GM19372 (cell line): ENCODE measurements around the gene COL8A2.
"Not testable (repeated sequence)": the region's sequence is repeated elsewhere in the genome, so short reads cannot be mapped to it uniquely, and the experiment has no call there.

ENCODE experiments used
- ATAC-seq: cut with Tn5 transposase; IDR thresholded peaks from one replicate; pipeline ENCODE4 v1.9.1; 2021; ENCODE audit warnings: mild to moderate bottlenecking, low read depth, moderate library complexity; ENCODE audit not compliant: unreplicated experiment

The COL8A2 gene

DNA sequence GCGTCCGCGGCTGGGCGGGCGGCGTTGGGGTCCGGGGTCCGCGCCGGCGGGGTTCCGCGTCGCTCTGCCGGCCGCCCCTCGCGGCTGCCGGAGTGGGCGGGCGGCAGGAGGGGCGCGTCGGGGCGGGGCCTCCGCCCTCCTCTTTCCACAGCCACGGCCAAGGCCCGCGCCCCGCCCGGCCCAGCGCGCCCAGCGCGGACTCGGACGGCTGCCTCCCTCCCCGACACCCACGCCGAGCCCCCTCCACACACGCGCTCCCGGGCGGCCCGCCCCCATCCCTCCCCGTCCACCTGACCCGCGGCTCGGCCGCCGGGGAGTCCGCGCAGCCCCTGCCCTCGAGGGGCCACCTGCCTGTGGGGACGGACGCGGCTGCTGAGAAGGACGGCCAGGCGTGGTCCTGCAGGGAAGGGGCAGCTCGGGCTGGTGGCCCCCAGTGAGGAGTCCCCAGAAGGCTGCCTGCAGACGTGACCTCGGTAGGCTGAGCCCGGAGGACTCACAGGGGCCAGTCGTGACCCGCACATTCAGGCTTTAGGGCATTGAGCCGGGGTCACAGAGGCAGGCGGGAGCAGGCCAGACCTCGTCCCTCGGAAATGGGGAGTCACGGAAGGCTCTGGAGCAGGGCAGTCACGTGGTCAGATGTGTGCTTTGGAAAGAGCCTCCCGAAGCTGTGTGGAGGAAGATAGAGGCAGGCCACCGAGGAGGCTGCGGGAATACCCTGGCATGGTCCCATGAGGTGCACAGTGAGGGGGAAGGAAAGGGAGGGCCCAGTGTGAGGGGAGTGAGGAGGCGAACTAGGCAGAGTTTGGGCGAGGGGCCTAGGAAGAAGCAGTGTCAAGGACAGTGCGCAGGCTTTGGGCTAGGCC lies at the start of gene COL8A2:
COL8A2 (minus strand) TSS at position 94 of the 863 bp plus-strand sequence. CDS start 24,980 bp downstream, outside the sequence.
- no peak for ATAC-seq

DNA sequence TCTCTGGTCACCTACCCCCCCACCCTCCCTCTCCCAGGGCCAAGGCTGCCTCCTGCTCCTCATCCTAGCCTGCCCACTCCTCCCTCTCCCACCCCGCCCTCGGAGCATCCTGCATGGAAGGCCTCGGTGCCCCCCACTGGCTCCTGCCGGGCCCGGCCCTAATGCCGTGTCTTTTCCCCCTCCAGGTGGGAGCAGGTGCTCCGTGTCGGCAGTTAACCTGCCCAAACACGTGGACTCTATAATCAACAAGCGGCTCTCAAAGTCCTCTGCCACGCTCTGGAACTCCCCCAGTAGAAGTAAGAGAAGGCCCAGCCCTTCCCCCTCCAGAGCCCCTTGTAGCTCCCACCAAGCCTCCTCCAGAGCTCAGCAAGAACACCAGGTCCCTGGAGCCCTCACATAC lies 49.7 kb upstream of the COL8A2 start:
- no peak for ATAC-seq

DNA sequence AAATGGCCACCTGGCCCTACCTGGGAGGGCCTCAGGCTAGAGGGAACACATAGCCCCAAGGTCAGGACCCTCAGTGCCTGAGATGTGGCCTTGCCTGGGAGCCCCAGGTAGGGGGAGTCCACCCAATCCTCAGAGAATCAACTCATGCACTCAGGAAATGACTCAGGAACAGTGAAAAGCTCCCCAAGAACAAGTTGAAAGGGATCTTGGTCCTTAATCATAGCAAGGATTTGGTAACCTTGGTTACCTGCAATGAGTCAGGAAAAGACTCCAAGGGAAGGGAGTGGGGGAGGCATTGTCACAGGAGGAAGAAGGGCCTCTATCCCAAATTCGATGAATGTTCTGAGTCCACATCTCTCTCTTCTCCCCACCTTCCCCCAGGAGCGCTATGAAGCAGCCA lies 48.0 kb upstream of the COL8A2 start:
- ATAC-seq: no peak

DNA sequence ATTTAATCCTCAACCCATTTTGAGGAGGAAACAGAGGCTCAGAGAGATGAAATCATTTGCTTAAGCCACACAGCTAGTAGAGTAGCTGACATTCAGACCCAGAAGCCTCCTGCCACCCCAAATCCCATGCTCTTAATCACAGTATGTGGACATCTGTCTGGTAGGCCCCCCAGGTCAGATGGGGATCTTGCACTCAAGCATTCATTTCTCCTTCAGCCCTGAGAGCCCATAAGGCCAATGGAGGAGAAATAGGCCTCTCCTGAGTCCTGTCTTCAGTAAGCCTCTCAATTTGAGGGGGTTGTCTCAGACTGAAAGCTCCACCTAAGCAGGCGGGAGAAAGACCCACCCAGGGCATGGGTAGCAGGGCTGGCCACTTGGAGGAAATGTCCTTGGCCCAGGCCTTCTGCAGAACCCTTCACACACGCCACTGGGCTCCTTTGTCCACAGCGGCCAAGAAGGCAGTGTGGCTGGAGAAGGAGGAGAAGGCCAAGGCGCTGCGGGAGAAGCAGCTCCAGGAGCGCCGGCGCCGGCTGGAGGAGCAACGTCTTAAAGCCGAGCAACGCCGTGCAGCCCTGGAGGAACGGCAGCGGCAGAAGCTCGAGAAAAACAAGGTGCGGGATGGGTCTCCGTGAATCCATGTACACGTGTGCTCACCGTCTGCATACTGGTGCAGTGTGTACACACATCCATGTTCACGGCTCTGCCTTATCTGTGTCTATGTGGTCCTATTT lies 47.2 kb upstream of the COL8A2 start:
- no peak for ATAC-seq

DNA sequence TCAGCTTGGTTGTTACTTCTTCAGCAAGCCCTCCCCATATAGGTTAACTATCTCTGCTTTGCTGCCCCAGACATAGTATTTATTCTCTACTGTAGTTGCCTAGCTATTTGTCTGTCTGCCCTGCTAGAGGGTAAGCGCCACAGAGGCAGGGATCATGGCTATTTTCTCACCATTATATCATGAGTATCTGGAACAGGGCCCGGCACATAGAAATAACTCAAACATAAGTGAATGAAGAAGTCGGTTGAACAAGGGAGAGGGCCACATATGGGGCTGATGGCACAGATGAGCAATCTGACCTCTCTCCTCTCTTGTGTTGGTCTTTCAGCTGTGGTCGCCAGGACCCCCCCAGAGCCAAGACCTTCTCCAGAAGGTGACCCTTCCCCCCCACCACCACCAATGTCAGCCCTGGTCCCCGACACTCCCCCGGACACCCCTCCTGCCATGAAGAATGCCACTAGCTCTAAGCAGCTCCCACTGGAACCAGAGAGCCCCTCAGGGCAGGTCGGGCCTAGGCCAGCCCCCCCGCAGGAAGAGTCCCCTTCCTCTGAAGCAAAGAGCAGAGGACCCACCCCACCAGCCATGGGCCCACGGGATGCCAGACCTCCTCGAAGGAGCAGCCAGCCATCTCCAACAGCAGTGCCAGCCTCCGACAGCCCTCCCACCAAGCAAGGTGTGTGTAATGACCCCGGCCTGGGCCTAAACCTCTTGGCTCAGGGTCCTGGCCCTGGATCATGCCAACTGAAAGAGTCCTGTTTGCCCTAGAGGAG lies 45.8 kb upstream of the COL8A2 start:
- ATAC-seq: no peak

DNA sequence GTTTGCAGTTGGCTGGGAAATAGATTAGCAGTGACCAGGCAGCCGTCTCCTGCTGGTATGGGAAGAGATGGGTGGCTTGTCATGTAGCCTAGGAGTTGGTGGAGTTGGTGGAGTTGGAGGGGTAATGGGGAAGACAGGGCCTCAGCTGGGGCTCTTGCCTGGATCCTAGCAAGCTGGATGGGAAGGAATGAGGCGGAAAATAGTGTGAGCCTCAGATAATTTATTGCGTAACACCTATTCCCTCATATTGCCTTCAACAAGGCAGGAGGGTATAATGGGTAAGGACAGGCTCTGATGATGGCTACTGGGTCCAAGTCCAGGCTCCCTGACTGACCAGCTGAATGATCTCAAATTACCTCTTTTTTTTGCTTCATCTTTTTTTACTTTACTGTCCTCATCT lies 43.5 kb upstream of the COL8A2 start:
- no peak for ATAC-seq

DNA sequence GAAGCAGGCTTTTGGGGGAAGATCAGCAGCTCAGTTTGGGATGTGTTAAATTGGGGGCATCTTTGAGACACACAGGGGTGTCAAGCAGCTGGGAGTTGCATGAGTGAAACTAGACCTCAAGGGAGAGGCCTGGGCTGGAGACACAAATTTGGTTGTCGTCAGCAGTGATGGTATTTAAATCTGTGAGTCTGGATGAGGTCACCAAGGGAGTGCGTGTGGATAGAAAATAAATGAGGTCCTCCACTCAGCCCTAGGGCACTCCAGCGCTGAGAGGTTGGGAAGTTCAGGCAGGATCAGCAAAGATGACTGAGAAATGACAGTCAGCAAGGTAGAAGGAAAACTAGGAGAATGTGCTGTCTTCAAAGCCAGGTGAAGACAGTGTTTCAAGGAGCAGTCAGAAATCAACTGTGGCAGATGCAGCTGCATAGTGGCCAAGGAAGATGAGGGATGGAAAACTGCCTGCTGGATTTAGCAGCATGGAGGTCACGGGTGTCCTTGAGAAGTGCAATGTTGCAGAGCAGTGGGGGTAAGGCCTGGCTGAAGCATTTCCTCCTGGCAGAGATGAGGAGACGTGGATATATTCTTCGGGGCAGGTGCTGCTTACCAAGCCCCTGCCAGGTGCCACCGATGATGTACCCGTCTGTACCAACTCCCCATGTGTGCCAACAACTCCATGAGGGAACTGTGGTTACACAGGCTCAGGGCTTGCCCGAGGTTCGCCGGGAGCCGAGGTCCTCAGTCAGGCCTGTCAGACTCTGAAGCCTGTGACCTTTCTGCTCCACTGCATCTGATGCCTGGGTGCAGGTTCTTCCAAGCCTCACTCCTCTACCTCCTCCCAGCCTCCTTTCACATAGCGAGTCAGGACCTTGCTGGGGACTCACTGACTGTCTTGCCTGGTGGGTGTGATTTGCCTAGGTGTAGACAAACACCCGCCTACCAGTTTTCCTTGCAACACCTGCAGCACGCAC lies 42.2 kb upstream of the COL8A2 start:
- no peak for ATAC-seq

DNA sequence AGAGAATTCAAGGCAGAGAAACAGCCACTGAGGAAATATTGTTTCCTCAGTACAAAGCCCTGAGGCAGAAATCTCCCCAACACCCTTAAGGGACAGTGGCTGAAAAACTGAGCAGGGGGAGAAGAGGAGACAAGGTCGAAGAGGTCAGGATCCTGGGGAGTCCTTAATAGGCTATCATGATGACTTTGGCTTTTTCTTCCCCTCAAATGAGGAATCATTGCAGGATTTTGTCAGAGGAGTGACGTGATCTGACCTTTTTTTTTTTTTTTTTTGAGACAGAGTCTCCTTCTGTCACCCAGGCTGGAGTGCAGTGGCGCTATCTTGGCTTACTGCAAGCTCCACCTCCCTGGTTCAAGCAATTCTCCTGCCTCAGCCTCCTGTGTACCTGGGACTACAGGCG lies 41.1 kb upstream of the COL8A2 start:
- no peak for ATAC-seq

DNA sequence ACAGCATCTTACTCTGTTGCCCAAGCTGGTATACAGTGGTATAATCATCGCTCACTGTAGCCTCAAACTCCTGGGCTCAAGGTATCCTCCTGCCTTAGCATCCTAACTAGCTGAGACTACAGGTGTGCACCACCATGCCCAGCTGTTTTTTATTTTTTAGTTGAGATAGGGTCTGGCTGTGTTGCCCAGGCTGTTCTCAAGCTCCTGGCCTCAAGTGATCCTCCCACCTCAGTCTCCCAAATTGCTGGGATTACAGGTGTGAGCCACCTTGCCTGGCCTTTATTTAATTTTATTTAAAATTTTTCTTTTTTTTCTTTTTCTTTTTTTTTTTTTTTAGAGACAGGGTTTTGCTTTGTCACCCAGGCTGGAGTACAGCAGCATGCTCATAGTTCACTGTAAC lies 40.1 kb upstream of the COL8A2 start:
- no peak for ATAC-seq

DNA sequence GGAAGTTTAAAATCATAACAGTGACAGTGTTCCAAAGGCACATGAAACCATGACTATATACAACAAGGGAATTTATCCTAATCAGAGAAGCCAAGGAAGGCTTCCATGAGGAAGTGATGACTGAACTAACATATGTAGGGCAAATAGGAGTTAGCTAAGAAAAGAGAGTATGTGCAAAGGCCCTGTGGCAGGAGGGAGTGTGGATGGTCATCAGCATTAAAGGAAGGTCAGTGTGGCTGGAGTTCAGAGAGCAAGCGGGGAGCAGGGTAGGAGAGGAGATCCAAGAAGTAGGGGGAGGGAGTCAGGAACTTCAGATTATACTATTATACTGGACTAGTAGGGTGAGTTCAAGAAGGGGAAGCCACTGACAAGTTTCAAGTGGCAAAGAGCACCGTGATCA lies 39.3 kb upstream of the COL8A2 start:
- ATAC-seq: no peak

DNA sequence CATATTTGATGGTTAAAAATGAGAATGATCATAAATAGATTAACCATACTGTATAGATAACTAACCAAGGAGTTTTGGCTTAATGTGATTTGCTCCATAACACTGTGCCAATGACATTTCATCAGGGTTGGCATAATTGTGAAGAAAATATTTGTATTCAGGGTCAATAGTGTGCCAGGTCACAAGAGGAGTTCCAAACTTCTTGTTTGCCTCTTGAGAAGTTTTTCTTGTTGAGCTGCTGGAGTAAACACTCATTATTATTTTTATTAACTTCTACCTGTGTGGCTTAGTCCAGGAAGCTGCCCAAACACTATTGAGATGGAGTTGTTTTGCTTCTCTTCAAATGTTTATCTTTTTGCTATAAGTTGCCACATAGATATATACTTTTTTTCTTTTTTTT lies 38.4 kb upstream of the COL8A2 start:
- ATAC-seq: no peak

DNA sequence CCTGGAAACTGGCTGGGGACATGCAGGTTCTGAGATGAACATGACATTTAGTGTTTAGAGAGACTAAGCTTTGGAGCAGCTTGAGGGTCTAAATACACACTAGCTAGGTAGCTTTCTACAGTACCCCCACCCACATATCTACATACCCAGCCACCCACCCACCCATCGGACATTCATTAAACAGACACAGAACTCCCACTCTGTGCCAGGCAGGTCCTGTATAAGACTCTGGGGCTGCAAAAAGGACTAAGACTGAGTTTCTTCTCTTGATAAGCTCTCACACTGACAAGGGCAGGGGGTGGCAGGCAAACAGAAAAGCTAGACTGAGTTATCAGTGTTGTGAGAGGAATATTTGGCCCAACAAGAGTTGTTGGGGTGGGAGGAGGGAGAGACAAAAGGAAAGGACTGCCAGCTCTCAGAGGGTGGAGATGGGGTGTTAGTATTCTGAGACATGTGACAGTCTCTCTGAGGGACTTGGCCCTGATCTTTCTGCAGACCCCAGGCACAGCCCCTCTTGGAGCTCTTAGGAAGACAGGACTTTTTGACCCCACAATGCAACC lies 37.7 kb upstream of the COL8A2 start:
- no peak for ATAC-seq

DNA sequence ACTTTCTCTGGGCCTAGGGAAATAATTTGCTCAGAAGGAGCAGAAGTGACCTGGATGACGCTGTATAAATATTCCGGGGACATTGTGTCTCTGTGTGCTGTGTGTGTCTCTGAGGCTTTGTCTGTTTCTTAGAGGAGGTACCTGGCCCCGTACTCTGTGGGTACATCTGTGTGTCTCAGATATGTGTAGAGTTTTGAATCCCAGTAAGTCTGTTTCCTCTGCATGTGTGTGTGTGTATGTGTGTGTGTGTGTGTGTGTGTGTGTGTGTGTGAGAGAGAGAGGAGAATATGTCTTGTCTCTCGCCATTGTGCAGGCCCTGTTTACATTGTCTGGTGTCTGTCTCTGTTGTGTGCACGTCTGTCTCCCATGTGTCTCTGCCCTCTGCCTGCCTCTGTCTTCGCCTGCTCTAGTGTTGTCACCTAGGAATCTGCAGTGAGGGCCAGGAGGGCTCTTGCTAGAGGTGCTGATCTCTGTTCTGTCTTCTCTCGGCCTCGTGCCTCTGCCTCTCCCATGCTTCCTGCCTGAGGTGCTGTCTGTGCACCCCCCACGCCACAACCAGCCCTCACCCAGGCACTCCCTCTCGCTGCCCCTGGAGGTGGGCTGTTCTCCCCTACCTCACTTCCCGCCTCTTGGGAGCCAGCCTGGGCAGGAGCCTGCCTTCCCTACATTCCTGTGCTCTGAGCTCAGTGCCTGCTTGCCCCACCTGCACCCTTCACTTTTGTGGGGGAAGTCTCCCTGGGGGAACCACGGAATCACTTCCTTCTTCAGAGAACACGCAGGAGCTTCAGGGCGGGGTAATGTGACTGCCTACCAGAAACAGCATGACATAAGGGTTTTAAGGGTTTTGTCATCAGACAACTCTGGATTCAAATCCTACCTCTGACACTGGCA lies 36.9 kb upstream of the COL8A2 start:
- ATAC-seq: no peak

DNA sequence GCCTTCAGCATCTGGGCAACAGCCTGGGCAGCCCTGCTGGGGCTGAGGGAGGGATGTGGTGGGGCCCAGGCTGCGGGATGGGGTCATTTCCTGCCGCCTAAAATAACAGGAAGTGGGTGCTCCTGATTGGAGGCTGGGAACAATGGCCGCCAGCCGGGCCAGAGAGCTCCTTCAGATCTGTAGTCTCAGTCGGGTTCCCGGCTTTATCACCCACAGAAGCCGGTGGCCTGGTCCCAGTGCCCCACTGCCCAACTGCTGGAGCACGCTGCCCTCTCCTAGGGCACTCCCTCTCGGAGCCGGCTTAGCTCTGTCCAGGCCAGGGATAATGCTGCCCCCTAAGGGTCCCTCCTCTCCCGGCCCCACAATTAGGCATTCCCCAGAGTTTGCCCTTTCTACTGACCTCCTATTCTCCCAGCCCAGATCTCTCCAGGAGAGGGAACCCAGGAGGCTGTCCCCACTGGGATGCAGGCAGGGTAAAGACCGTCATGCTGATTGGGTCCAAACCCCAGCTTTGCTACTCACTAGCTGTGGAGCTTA lies 36.0 kb upstream of the COL8A2 start:
- ATAC-seq: no peak

DNA sequence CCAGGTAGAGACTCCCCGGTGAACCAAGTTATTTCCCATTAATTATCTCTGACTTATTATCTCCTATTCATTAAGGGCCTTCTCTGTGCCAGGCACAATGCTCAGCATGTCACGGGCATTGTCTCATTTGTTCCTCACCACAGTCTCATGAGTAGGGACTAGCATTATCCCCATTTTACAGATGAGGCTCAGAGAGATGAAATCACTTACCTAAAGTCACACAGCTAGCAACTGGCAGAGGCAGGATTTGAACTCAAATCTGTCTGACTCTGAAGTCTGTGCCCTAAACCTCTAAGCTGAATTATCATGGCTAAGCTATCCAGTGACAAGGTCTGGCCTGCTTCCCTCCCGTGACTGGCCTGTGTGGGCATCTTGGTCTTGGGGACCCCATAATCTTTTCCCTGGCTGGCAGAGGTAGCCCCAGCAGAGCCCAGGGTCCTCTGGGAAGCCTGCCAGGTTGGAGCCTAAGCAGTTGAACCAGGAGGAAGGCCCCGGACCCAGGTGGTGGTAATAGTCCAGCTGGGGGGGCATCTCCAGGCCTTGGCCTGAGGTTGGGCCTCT lies 35.4 kb upstream of the COL8A2 start:
- ATAC-seq: no peak

DNA sequence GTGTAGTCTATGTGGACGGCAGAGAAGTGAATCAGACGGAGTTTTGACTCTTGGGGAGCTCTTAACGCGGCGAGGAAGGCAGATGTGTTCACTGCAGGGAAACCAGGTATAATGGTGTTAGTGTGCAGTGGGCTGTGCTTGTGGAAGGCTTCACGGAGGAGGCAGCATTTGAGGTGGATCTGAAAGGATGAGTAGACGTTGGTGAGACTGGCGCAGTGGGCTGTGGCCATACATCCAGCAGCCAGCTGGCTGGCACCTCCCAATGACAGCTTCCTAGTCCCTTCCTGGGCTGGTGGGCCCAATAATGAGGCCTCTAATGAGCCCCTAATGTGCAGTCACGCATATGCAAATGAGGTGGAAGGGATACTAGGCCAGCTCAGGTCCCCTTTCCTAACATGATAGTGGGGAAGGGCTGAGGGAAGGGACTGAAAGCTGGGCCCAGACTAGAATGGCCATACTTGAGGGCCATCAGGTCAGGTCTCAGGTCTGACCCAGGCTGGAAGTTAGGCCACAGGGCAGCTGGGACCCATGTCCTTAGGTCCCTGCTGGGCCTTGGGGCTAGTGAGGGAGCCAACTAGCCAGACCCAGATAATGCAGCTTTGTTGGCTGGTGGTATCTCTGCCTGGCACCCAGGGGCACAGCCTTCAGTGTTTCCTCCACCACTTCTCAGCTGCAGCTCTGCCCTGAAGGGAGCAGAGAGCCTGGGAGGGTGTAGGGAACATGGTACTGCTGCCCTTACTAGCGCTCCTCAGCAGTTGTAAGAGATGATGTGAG lies 34.8 kb upstream of the COL8A2 start:
- no peak for ATAC-seq

DNA sequence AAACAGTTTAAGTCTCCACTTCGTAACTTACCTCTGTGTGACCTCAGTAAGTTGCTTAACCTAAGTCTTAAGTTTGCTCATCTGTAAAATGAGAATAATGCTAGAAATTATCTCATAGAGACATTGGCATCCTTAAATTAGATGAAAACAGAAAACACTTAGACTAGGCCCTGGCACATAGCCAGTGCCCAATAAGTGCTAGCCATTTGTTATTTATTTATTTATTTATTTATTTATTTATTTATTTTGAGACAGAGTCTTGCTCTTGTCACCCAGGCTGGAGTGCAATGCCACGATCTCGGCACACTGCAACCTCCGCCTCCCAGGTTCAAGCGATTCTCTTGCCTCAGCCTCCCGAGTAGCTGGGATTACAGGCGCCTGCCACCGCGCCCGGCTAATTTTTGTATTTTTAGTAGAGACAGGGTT lies 33.8 kb upstream of the COL8A2 start:
- ATAC-seq: not testable (repeated sequence)
